Pancreas (tissue), 10 donors: ENCODE measurements around the gene UBE2L6. TPM values are rescaled to one million over a fixed set of nuclear protein-coding genes. Genes with fewer than 3 reads are reported as not detected.

Experiments used
- ATAC-seq, 4 donors: fragments of 200-7000 bp; cut with Tn5 transposase; one replicate each; pipeline versions ENCODE4 v1.8.0 to v1.9.1; 2020; ENCODE audit warnings: mild to moderate bottlenecking in 4 of 4, moderate library complexity in 4 of 4
- DNase-seq, 6 donors: peaks; one replicate each; pipeline ENCODE4 v3.0.0-alpha.2; 2020
- FAIRE-seq: peaks from 2 replicates; lab custom pipeline; 2012; peaks lifted over from hg19 to GRCh38; lab: Jason Lieb, UNC
- H3K27ac ChIP-seq, 4 donors: fragments of 200-600 bp; sonication (generic); 1 replicate in 3 of 4; 2 replicates in 1 of 4; pipeline versions ENCODE4 v1.5.0 to v1.8.0; 2020
- H3K27me3 ChIP-seq, 4 donors: fragments of 200-600 bp; one replicate each; pipeline ENCODE4 v1.8.0; 2021
- H3K36me3 ChIP-seq, 3 donors: fragments of 200-600 bp; sonication (generic) in 1 of 3; one replicate each; pipeline versions ENCODE4 v1.5.0 to v1.8.0; 2020 to 2021
- H3K4me1 ChIP-seq, 3 donors: fragments of 200-600 bp; one replicate each; pipeline ENCODE4 v1.8.0; 2021
- H3K4me3 ChIP-seq, 4 donors: fragments of 200-600 bp; sonication (generic) in 2 of 4; one replicate each; pipeline versions ENCODE4 v1.5.0 to v1.8.0; 2020 to 2021
- H3K9me3 ChIP-seq, 4 donors: fragments of 200-600 bp; one replicate each; pipeline ENCODE4 v1.8.0; 2021
- CTCF ChIP-seq, 4 donors: fragments of 200-600 bp; sonication (generic) in 3 of 4; IDR thresholded peaks; one replicate each; pipeline versions ENCODE4 v1.5.0 to v1.8.0; 2021; ENCODE audit warnings: antibody characterized with exemption in 4 of 4
- WGBS, 2 donors: extraction: QIAGEN DNeasy Blood & Tissue Kit; methylation state at CpG; one replicate each; pipeline ENCODE4 v1.1.7; 2013; 5-methylcytosine and 5-hydroxymethylcytosine counted together
- intact Hi-C, 3 donors: fragments of 100-400 bp; cut with DNase I; formaldehyde crosslinking; loops; one replicate each; pipeline versions ENCODE4 v1.11.1 to v1.14.2; 2022
- polyA plus RNA-seq, 2 donors: library from polyadenylated mRNA; stranded (reverse); fragments of 200-250 nt; gene quantifications; one replicate each; pipeline ENCODE4 v1.2.3, GENCODE V29; 2013
- total RNA-seq, 6 donors: library from RNA; stranded (reverse); fragmentation: NEBNext Ultra II Directional in 4 of 6; extraction: Animal tissue kit (Norgen Biotek cat#: 25700) in 4 of 6; gene quantifications; one replicate each; pipeline versions ENCODE4 v1.2.1 to v1.2.4, GENCODE V29; 2021 to 2023
- donor health status: healthy with polysubstance abuse.
- donor health status: DM: no; HTN: no; CAD: no; lungs with moderate emphysema.
- donor health status: DM: no; HTN: no; CAD: no.
- donor health status: control.
- donor health status: control.
- donor health status: Bipolar disorder and iron deficiency.
- donor health status: DM: yes; HTN: yes; CAD: no.
- donor health status: DM: no; HTN: no; CAD: no.
- donor health status: DM: no; HTN: no; CAD: no.
- donor health status: DM: yes; HTN: yes; CAD: no.

Gene UBE2L6
- total and polyA plus RNA-seq, 8 donors = 9.6 to 46.4 (median 12.9) TPM

- TF ChIP-seq CTCF (IDR thresholded peaks at IDR 0.05) = no peak
Observed at GRCh38 chr11:57513452-57513795, 54.0 kb downstream of the UBE2L6 start.

GRCh38 chr11:57512646-57513451 is 54.6 kb downstream of the UBE2L6 start:
- no peak for TF ChIP-seq CTCF (IDR thresholded peaks at IDR 0.05)
- Histone ChIP-seq H3K9me3 (no peaks in the 10 kb centered on the region), H3K4me3 (peak overlapping the region; percentile 76 to 96 (median 88)), H3K4me1 (peaks cover 3 to 9% (median 6%) of the 10 kb centered on the region in 3 donors), H3K36me3 (peaks cover 0 to 2% (median 0%) of the 10 kb centered on the region in 3 donors), H3K27me3 (no peaks in the 10 kb centered on the region), H3K27ac (peak overlapping the region in 3 of 4 donors; percentile 71 to 89 (median 76))
- peak in 1 of 6 donors; percentile 20 for DNase-seq
- ATAC-seq = no peak
- 38 to 44% methylated on average over 12 of the region's 12 CpGs for WGBS, 2 donors
- no peak for FAIRE-seq
- intact Hi-C loops = loop anchor here in 1 of 3 donors (10.0 kb wide), 1 partner anchor 48 kb away; the partner anchor contains the start of gene RTN4RL2

More at GRCh38 chr11:57513452-57513795, 54.0 kb downstream of the UBE2L6 start:
- Histone ChIP-seq H3K27me3 (no peaks in the 10 kb centered on the region), H3K4me1 (peaks cover 3 to 7% (median 5%) of the 10 kb centered on the region in 3 donors), H3K36me3 (no peaks in the 10 kb centered on the region), H3K27ac (peak overlapping the region in 3 of 4 donors; percentile 71 to 89 (median 76)), H3K4me3 (peak overlapping the region; percentile 76 to 96 (median 88)), H3K9me3 (no peaks in the 10 kb centered on the region)
- FAIRE-seq (no peak), ATAC-seq (no peak), DNase-seq (peak in 1 of 6 donors; percentile 6)
- intact Hi-C loops = loop anchor here in 1 of 3 donors (10.0 kb wide), 1 partner anchor 49 kb away; the partner anchor contains the start of gene RTN4RL2
- 21 to 43% methylated on average over 1 of the region's 1 CpG for WGBS, 2 donors

- Histone ChIP-seq H3K9me3 (no peaks in the 10 kb centered on the region), H3K36me3 (peaks cover 0 to 7% (median 0%) of the 10 kb centered on the region in 3 donors), H3K4me3 (peak overlapping the region in 2 of 4 donors; percentile 94 to 96), H3K27ac (peak overlapping the region in 1 of 4 donors; percentile 76), H3K4me1 (peaks cover 3 to 9% (median 8%) of the 10 kb centered on the region in 3 donors), H3K27me3 (no peaks in the 10 kb centered on the region)
- no peak for ATAC-seq
- intact Hi-C loops = loop anchor here in 1 of 3 donors (10.0 kb wide), 1 partner anchor 47 kb away; the partner anchor contains the start of gene RTN4RL2
- no peak for DNase-seq
- TF ChIP-seq CTCF (IDR thresholded peaks at IDR 0.05) = no peak
- no peak for FAIRE-seq
- WGBS, 2 donors = 50 to 65% methylated on average over 6 of the region's 6 CpGs
Observed at GRCh38 chr11:57511741-57512430, 55.6 kb downstream of the UBE2L6 start.

GRCh38 chr11:57508341-57509170 is 58.9 kb downstream of the UBE2L6 start:
- Histone ChIP-seq H3K9me3 (no peaks in the 10 kb centered on the region), H3K36me3 (peaks cover 0 to 12% (median 0%) of the 10 kb centered on the region in 3 donors), H3K27me3 (no peaks in the 10 kb centered on the region), H3K4me1 (peaks cover 12 to 31% (median 28%) of the 10 kb centered on the region in 3 donors), H3K27ac (peak overlapping the region in 1 of 4 donors; percentile 10), H3K4me3 (no peak overlapping the region)
- intact Hi-C loops = no loop called here
- FAIRE-seq = no peak
- no peak for TF ChIP-seq CTCF (IDR thresholded peaks at IDR 0.05)
- 43 to 52% methylated on average over 7 of the region's 7 CpGs for WGBS, 2 donors
- peak in 1 of 6 donors; percentile 1 for DNase-seq
- peak in 2 of 4 donors; percentile 8 to 45 for ATAC-seq
